ENCODE results near the gene EGFR. TPM values are rescaled to one million over a fixed set of nuclear protein-coding genes. Genes with fewer than 3 reads are reported as not detected.

The EGFR gene
- total RNA-seq, 1 donor from 2014 or later = 78.3 TPM

- Histone ChIP-seq H3K27me3 (no peaks in the 10 kb centered on the region), H3K4me3 (no peak overlapping the region), H3K4me1 (no peaks in the 10 kb centered on the region), H3K36me3 (no peaks in the 10 kb centered on the region), H3K27ac (no peak overlapping the region), H3K9me3 (no peaks in the 10 kb centered on the region)
- intact Hi-C loops (cut with DNase I) = no loop called here
- ATAC-seq = no peak
- DNase-seq = no peak
- TF ChIP-seq CTCF (IDR thresholded peaks at IDR 0.05) = no peak
These were observed 225.4 kb downstream of the EGFR start for GRCh38 chr7:55244006-55244745.

- TF ChIP-seq CTCF (IDR thresholded peaks at IDR 0.05) = no peak
- Histone ChIP-seq H3K27me3 (no peaks in the 10 kb centered on the region), H3K36me3 (no peaks in the 10 kb centered on the region), H3K27ac (no peak overlapping the region), H3K9me3 (no peaks in the 10 kb centered on the region), H3K4me3 (no peak overlapping the region), H3K4me1 (no peaks in the 10 kb centered on the region)
- DNase-seq (no peak), ATAC-seq (no peak)
- intact Hi-C loops (cut with DNase I) = no loop called here
These were observed 226.5 kb downstream of the EGFR start for GRCh38 chr7:55245271-55245723.

GRCh38 chr7:55246171-55246570 is 227.4 kb downstream of the EGFR start:
- Histone ChIP-seq H3K4me1 (no peaks in the 10 kb centered on the region), H3K27ac (no peak overlapping the region), H3K4me3 (no peak overlapping the region), H3K27me3 (no peaks in the 10 kb centered on the region), H3K9me3 (no peaks in the 10 kb centered on the region), H3K36me3 (no peaks in the 10 kb centered on the region)
- DNase-seq (no peak), ATAC-seq (no peak)
- TF ChIP-seq CTCF (IDR thresholded peaks at IDR 0.05) = no peak
- intact Hi-C loops (cut with DNase I) = no loop called here

- no peak for DNase-seq
- Histone ChIP-seq H3K27ac (no peak overlapping the region), H3K4me1 (no peaks in the 10 kb centered on the region), H3K4me3 (no peak overlapping the region), H3K36me3 (no peaks in the 10 kb centered on the region), H3K27me3 (no peaks in the 10 kb centered on the region), H3K9me3 (no peaks in the 10 kb centered on the region)
- TF ChIP-seq CTCF (IDR thresholded peaks at IDR 0.05) = no peak
- intact Hi-C loops (cut with DNase I) = no loop called here
- ATAC-seq = no peak
These were observed 228.6 kb downstream of the EGFR start for GRCh38 chr7:55247428-55247827.

GRCh38 chr7:55248526-55248925 is 229.7 kb downstream of the EGFR start:
- DNase-seq (no peak), ATAC-seq (no peak)
- Histone ChIP-seq H3K27ac (no peak overlapping the region), H3K4me1 (no peaks in the 10 kb centered on the region), H3K9me3 (no peaks in the 10 kb centered on the region), H3K36me3 (no peaks in the 10 kb centered on the region), H3K27me3 (no peaks in the 10 kb centered on the region), H3K4me3 (no peak overlapping the region)
- no peak for TF ChIP-seq CTCF (IDR thresholded peaks at IDR 0.05)
- intact Hi-C loops (cut with DNase I) = no loop called here
